Uterus (tissue), 2 donors: ENCODE results near the gene VAMP7.

Source experiments
- CTCF ChIP-seq, 4 experiments: fragments of 200-600 bp in 2 of 4; fragments of 450-650 bp in 2 of 4; sonication (generic) in 2 of 4; IDR thresholded peaks; one replicate each; pipeline ENCODE4 v1.5.1; 2016 to 2019; ENCODE audit warnings: antibody characterized with exemption in 4 of 4, mild to moderate bottlenecking in 2 of 4, moderate library complexity in 1 of 4
- POLR2A ChIP-seq, 2 donors: fragments of 450-650 bp; IDR thresholded peaks; one replicate each; pipeline ENCODE4 v1.6.1; 2016; ENCODE audit warnings: antibody characterized with exemption in 2 of 2, mild to moderate bottlenecking in 1 of 2, moderate library complexity in 1 of 2

- no peak for TF ChIP-seq POLR2A (IDR thresholded peaks at IDR 0.05)
- TF ChIP-seq CTCF (IDR thresholded peaks at IDR 0.05), result no peak
These were observed 68.0 kb downstream of the VAMP7 start for GRCh38 chrX:155949098-155949497.
